CD4-positive, alpha-beta T cell treated with Interferon gamma for 1 hour (primary cell): Measurements from ENCODE around the gene REM2.
A peak's percentile ranks its signal among the peaks of the same experiment; 100 is the strongest.
"Not testable (repeated sequence)": the region's sequence is repeated elsewhere in the genome, so short reads cannot be mapped to it uniquely, and the experiment has no call there.

Source experiments
- DNase-seq: peaks from one replicate; pipeline ENCODE4 v3.0.0-alpha.2; 2020

The REM2 gene

GRCh38 chr14:22849212-22849819, 33.7 kb upstream of the REM2 start:
- no peak for DNase-seq

GRCh38 chr14:22850944-22851764, 31.9 kb upstream of the REM2 start:
- DNase-seq: peak; percentile 14

- not testable (repeated sequence) for DNase-seq
These were observed 30.8 kb upstream of the REM2 start for GRCh38 chr14:22852178-22852577.

GRCh38 chr14:22852599-22852939, 30.5 kb upstream of the REM2 start:
- no peak for DNase-seq

GRCh38 chr14:22852940-22853767, 29.9 kb upstream of the REM2 start:
- peak; percentile 84 for DNase-seq

GRCh38 chr14:22854296-22854695, 28.7 kb upstream of the REM2 start:
- DNase-seq: not testable (repeated sequence)

- no peak for DNase-seq
These were observed 27.9 kb upstream of the REM2 start for GRCh38 chr14:22854963-22855724.

GRCh38 chr14:22856428-22856827, 26.6 kb upstream of the REM2 start:
- no peak for DNase-seq

GRCh38 chr14:22860377-22860776, 22.6 kb upstream of the REM2 start:
- not testable (repeated sequence) for DNase-seq

GRCh38 chr14:22861651-22862050, 21.4 kb upstream of the REM2 start:
- no peak for DNase-seq

- no peak for DNase-seq
These were observed 18.0 kb upstream of the REM2 start for GRCh38 chr14:22864979-22865378.

- no peak for DNase-seq
These were observed 17.3 kb upstream of the REM2 start for GRCh38 chr14:22865424-22866405.

GRCh38 chr14:22866874-22867273, 16.1 kb upstream of the REM2 start:
- DNase-seq: no peak

- no peak for DNase-seq
These were observed 12.2 kb upstream of the REM2 start for GRCh38 chr14:22870811-22871223.

- DNase-seq: peak; percentile 83
These were observed 11.6 kb upstream of the REM2 start, which contains the start of gene LRP10 for GRCh38 chr14:22871224-22872032. TSS of gene LRP10 (plus strand) at chr14:22871740. CDS start at chr14:22872304, 564 bp downstream.

GRCh38 chr14:22872033-22872832, 10.8 kb upstream of the REM2 start:
- DNase-seq: peak; percentile 62

- no peak for DNase-seq
These were observed 10.0 kb upstream of the REM2 start for GRCh38 chr14:22872833-22873520.

GRCh38 chr14:22875003-22875747, 7.8 kb upstream of the REM2 start:
- DNase-seq: no peak
